CD4-positive, alpha-beta T cell treated with Interleukin-12 subunit alpha and Interleukin-12 subunit beta, for 1 hour (primary cell): Measurements from ENCODE around the gene BRD1.

ENCODE experiments used
- DNase-seq: peaks from one replicate; pipeline ENCODE4 v3.0.0-alpha.2; 2020

Gene BRD1

GRCh38 chr22:49827853-49828598 lies at the start of gene BRD1:
TSS of gene BRD1 (minus strand) at chr22:49827873. CDS start at chr22:49824317, 3,556 bp downstream.
- peak; percentile 67 for DNase-seq

- no peak for DNase-seq
Observed at GRCh38 chr22:49873228-49873940, 45.7 kb upstream of the BRD1 start.

GRCh38 chr22:49872347-49872746 lies 44.7 kb upstream of the BRD1 start:
- no peak for DNase-seq

- no peak for DNase-seq
Observed at GRCh38 chr22:49871482-49871881, 43.8 kb upstream of the BRD1 start.

GRCh38 chr22:49869845-49870712 lies 42.4 kb upstream of the BRD1 start:
- peak; percentile 63 for DNase-seq

- DNase-seq: no peak
Observed at GRCh38 chr22:49869086-49869830, 41.6 kb upstream of the BRD1 start.

GRCh38 chr22:49867303-49868265 lies 39.9 kb upstream of the BRD1 start:
- peak; percentile 44 for DNase-seq

GRCh38 chr22:49866646-49867045 lies 39.0 kb upstream of the BRD1 start:
- no peak for DNase-seq

GRCh38 chr22:49866134-49866533 lies 38.5 kb upstream of the BRD1 start:
- DNase-seq: no peak

GRCh38 chr22:49865156-49865555 lies 37.5 kb upstream of the BRD1 start:
- no peak for DNase-seq

GRCh38 chr22:49863931-49864330 lies 36.3 kb upstream of the BRD1 start:
- DNase-seq: no peak

- no peak for DNase-seq
Observed at GRCh38 chr22:49862496-49862776, 34.8 kb upstream of the BRD1 start.

- no peak for DNase-seq
Observed at GRCh38 chr22:49861642-49862495, 34.2 kb upstream of the BRD1 start.

- no peak for DNase-seq
Observed at GRCh38 chr22:49858827-49859226, 31.2 kb upstream of the BRD1 start.

GRCh38 chr22:49856766-49857618 lies 29.3 kb upstream of the BRD1 start:
- DNase-seq: no peak

GRCh38 chr22:49856343-49856742 lies 28.7 kb upstream of the BRD1 start:
- DNase-seq: no peak

GRCh38 chr22:49855251-49855911 lies 27.7 kb upstream of the BRD1 start:
- DNase-seq: no peak

GRCh38 chr22:49853981-49854831 lies 26.5 kb upstream of the BRD1 start:
- no peak for DNase-seq
